ENCODE data around the gene ARHGEF28.

The ARHGEF28 gene

DNA sequence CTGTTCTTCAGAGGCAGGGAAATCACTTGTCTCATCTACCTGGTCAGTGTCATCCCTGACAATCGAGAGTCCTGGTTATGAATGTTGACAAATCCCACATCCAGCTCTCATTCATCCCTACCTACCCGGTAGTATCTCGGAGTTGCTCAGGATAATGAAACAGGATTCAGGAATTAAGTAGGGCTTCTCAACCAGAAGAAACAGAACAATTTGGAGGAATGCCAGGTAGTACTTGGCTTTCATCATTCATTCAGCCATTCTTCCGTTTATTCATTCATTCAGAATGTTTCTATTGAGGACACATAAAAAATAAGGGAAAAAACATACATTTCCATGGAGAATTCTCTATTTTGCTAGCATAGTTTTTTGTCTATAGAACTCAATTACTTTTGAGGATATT, 195.0 kb downstream of the ARHGEF28 start:
- no peak overlapping the region for H3K4me3 ChIP-seq (ENCODE audit: low read length)
- no peak for TF ChIP-seq ZNF274 (IDR thresholded peaks at IDR 0.05; ENCODE audit: low read depth, low read length)

DNA sequence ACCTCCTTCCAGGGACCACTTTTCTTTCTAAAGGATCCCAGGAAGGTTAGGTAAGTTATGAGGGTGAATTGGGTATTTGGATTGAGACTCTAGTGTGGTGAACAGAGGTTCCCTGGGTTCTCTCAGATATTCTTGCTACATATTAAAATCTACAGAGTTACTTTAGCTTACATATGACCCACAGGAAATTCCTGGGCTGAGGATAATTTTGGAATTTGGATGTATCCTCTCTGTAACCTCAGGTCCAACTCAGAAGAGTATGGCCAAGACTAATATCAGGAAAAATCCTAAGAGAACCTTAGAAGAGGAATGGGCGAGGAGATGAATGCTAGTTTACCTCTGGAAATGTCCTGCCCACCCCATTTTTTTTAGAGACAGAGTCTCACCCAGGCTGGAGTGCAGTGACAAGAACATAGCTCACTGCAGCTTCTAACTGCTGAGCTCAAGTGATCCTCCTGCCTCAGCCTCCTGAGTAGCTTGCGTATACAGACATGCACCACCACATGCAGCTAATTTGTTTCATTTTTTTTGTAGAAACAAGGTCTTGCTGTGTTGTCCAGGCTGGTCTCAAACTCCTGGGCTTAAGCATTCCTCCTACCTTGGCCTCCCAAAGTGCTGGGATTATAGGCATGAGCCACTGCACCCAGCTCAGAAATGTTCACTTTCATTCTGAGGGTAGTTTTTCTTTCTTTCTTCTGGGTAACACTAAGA, 196.4 kb downstream of the ARHGEF28 start:
- H3K4me3 ChIP-seq (ENCODE audit: low read length): no peak overlapping the region
- no peak for TF ChIP-seq ZNF274 (IDR thresholded peaks at IDR 0.05; ENCODE audit: low read depth, low read length)

DNA sequence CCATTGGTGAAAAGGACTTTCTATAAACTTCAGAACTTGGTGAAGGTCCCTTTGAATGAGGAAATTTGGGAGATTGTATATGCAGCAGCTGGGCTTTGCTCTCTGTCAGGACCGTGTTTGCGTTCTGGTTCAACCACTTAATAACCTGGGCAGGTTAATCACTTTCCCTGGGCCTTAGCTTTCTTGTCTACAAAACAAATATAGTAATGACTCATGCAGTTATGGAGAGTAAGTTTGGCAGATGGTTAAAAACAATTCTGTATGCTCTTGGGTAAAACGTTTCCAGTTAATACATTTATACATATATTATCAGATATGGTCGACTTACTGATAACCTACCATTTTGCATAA, 197.0 kb downstream of the ARHGEF28 start:
- no peak overlapping the region for H3K4me3 ChIP-seq (ENCODE audit: low read length)
- no peak for TF ChIP-seq ZNF274 (IDR thresholded peaks at IDR 0.05; ENCODE audit: low read depth, low read length)

- no peak overlapping the region for H3K4me3 ChIP-seq (ENCODE audit: low read length)
- TF ChIP-seq ZNF274 (IDR thresholded peaks at IDR 0.05; ENCODE audit: low read depth, low read length): no peak
Observed at GRCh38 chr5:73823508-73823925, 197.5 kb downstream of the ARHGEF28 start.

DNA sequence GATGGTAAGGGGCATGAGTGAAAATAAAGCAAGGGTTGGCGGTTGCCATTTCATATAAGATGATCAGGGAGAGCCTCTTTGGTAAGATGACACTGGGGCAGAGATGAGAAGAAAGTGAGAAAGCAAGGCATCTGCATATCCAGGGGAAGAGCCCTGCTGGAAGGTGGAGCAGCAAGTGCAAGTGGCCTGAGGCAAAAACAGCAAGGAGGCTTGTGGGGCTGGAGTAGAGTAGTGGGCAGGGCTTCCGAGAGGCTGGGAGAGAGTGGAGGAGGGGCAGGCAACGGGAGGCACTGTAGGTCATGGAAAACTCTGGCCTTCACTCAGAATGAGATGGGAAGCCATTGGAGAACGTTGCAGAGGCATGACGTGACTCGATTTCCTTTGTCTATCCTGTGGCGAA, 199.2 kb downstream of the ARHGEF28 start:
- no peak overlapping the region for H3K4me3 ChIP-seq (ENCODE audit: low read length)
- no peak for TF ChIP-seq ZNF274 (IDR thresholded peaks at IDR 0.05; ENCODE audit: low read depth, low read length)

DNA sequence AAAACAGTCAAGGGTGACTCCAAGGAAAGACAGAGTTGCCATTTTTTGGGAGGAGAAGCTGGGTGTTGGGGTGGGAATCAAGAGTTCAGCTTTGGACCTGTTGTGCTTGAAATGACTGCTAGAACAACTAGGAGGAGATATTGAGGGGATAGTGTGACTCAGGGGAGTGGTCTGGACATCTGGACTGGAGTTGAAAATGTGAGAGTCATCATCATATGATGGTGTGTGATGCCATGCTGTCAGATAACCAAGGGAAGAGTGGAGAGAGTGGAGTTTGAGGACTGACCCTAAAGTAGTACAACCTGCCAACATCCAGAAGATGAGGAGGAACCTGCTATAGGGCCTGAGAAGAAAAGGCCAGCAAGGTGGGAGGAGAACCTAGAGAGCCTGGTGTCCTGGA, 199.7 kb downstream of the ARHGEF28 start:
- TF ChIP-seq ZNF274 (IDR thresholded peaks at IDR 0.05; ENCODE audit: low read depth, low read length): no peak
- no peak overlapping the region for H3K4me3 ChIP-seq (ENCODE audit: low read length)

GRCh38 chr5:73826301-73827105, 200.5 kb downstream of the ARHGEF28 start:
- TF ChIP-seq ZNF274 (IDR thresholded peaks at IDR 0.05; ENCODE audit: low read depth, low read length): no peak
- H3K4me3 ChIP-seq (ENCODE audit: low read length): no peak overlapping the region

- no peak overlapping the region for H3K4me3 ChIP-seq (ENCODE audit: low read length)
- no peak for TF ChIP-seq ZNF274 (IDR thresholded peaks at IDR 0.05; ENCODE audit: low read depth, low read length)
Observed at GRCh38 chr5:73827106-73827450, 201.1 kb downstream of the ARHGEF28 start.

DNA sequence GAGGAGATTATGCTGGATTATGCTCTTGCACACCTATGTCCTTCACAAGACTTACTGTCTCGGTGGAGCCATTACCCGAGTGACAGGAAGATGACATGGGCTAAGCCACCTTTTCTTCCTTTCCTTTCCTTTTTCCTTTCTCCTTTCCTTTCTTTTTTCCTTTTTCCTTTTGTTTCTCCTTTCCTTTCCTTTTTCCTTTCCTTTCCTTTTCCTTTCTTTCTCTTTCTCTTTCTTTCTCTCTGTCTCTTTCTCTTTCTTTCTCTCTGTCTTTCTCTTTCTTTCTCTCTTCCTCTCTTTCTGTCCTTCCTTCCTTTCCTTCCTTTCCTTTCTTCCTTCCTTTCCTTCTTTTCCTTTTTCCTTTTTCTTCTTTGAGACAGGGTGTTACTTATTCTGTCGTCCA, 202.5 kb downstream of the ARHGEF28 start:
- no peak for TF ChIP-seq ZNF274 (IDR thresholded peaks at IDR 0.05; ENCODE audit: low read depth, low read length)
- no peak overlapping the region for H3K4me3 ChIP-seq (ENCODE audit: low read length)

DNA sequence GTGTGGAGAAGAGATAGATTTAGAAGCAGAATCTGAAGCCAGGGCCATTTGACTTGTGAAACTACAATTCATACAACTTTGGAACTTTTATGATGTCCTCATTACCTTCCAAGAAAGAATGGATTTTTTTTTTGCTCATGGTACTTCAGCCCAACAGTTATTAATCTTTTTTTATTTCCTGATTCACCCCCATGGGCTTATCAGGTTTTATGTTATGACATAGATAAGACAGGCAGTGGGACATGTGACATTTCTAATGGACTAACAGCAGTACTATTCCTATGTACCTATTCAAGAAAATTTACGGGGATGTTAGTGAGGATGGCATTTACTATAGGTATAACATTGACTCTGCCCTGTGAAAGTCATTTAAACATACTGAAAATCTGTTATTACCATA, 204.7 kb downstream of the ARHGEF28 start:
- TF ChIP-seq ZNF274 (IDR thresholded peaks at IDR 0.05; ENCODE audit: low read depth, low read length): no peak

DNA sequence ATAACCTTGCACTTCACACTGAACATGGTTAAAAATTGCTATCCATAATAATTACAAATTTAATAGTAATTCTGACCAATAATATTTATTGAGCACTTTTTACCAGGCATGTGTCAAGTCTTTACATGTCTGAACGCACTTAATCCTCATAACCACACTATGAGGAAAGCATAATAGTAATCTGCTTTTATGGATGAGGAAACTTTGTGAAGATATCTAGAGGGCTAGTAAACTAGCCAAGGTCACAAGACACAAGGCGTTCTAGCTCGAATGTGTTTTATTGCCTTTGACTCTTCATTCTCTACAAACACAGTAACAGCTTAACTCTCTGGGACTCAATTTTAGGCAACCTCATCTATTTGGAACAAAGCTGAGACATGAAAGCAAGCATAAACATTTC, 205.1 kb downstream of the ARHGEF28 start:
- no peak overlapping the region for H3K4me3 ChIP-seq (ENCODE audit: low read length)
- TF ChIP-seq ZNF274 (IDR thresholded peaks at IDR 0.05; ENCODE audit: low read depth, low read length): no peak

More for the DNA sequence above, 204.7 kb downstream of the ARHGEF28 start:
- no peak overlapping the region for H3K4me3 ChIP-seq (ENCODE audit: low read length)

DNA sequence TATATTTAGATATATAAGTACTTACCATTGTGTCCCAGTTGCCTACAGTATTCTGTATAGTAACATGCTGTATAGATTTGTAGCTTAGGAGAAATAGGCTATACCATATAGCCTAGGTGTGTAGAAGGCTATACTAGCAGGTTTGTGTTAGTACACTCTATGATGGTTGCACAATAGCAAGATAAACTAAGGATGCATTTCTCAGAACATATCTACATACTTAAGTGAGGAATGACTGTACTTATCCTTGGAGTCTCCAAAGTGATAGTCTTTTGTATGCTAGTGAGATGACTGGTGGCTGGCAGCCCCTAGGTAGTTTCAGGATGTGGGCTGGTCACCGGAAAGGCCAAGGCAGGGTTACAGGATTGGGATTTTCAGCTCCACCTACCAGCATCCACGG, 208.7 kb downstream of the ARHGEF28 start:
- no peak for TF ChIP-seq ZNF274 (IDR thresholded peaks at IDR 0.05; ENCODE audit: low read depth, low read length)

DNA sequence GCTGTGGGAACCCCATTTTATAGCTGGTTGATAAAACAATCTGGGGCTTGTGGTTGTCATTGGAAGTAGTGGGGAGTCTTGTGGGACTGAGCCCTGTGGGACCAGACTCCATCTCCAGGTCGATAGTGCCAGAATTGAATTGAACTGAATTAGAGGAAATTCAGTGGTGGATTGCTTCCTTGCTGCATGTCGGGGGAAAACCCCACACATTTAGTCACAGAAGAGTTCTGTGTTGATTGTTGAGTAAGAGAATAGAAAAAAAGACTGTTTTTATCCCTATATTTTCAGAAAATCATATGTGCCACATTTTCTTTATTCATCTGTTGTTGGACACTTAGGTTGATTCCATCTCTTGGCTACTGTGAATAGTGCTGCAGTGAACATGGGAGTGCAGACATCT, 209.7 kb downstream of the ARHGEF28 start:
- TF ChIP-seq ZNF274 (IDR thresholded peaks at IDR 0.05; ENCODE audit: low read depth, low read length): no peak
- no peak overlapping the region for H3K4me3 ChIP-seq (ENCODE audit: low read length)

More for the DNA sequence above, 208.7 kb downstream of the ARHGEF28 start:
- H3K4me3 ChIP-seq (ENCODE audit: low read length): no peak overlapping the region

DNA sequence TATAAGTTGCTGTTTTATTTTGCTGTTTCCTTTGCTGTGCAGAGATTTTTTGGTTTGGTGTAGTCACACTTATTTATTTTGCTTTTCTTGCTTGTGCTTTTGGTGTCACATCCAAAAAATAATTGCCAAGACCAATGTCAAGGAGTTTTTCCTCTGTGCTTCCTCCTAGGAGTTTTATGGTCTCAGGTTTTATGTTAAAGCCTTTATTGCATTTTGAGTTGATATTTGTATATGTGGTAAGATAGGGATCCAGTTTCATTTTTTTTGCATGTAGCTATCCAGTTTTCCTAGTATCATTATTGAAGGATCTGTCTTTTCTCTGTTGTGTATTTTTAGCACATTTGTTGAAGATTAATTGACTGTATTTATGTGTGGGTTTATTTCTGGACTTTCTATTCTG, 210.6 kb downstream of the ARHGEF28 start:
- no peak for TF ChIP-seq ZNF274 (IDR thresholded peaks at IDR 0.05; ENCODE audit: low read depth, low read length)
- no peak overlapping the region for H3K4me3 ChIP-seq (ENCODE audit: low read length)

DNA sequence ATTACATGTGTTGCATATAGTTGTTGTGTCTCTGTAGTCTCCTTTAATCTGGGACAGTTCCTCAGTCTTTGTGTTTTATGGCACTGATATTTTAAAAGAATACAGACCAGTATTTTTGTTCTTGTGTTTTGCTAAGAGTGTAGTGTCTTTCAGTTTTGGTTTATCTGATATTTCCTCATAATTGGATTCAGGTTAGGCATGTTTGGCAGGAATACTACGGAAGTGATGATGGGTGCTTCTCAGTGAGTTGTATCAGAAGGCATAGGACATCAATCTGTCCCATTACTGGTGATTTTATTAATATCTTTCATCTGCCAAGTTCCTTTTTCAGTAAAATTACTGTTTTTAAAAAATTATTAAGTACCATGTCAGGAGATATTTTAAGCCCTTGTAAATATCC, 212.9 kb downstream of the ARHGEF28 start:
- no peak for TF ChIP-seq ZNF274 (IDR thresholded peaks at IDR 0.05; ENCODE audit: low read depth, low read length)
- H3K4me3 ChIP-seq (ENCODE audit: low read length): no peak overlapping the region

All from GM08714 (cell line).